NCI-H82 treated with DMSO at 0.1 percent for 48 hours (cell line): ENCODE measurements around the gene CBFA2T2.

Experiments
- DNase-seq: peaks from one replicate; lab custom pipeline; 2025; ENCODE audit not compliant: unreplicated experiment; lab: John Stamatoyannopoulos, UW

Gene CBFA2T2

GRCh38 chr20:33675136-33675959, 185.5 kb downstream of the CBFA2T2 start:
- DNase-seq = no peak

GRCh38 chr20:33676121-33676520, 186.2 kb downstream of the CBFA2T2 start:
- DNase-seq = no peak

- DNase-seq = no peak
Observed at GRCh38 chr20:33676652-33677645, 187.1 kb downstream of the CBFA2T2 start.

GRCh38 chr20:33677991-33678702, 188.3 kb downstream of the CBFA2T2 start:
- no peak for DNase-seq

- DNase-seq = no peak
Observed at GRCh38 chr20:33679758-33680485, 190.0 kb downstream of the CBFA2T2 start.

GRCh38 chr20:33680686-33681085, 190.8 kb downstream of the CBFA2T2 start:
- no peak for DNase-seq

GRCh38 chr20:33681288-33681687, 191.4 kb downstream of the CBFA2T2 start:
- DNase-seq = no peak

- no peak for DNase-seq
Observed at GRCh38 chr20:33681728-33682353, 191.9 kb downstream of the CBFA2T2 start.

GRCh38 chr20:33684533-33685327, 194.8 kb downstream of the CBFA2T2 start:
- no peak for DNase-seq

GRCh38 chr20:33685328-33686099, 195.6 kb downstream of the CBFA2T2 start:
- DNase-seq = peak; percentile 86

- DNase-seq = peak; percentile 82
Observed at GRCh38 chr20:33686100-33686983, 196.4 kb downstream of the CBFA2T2 start, which contains the start of gene E2F1. Gene E2F1 (minus strand): TSS chr20:33686385. CDS start chr20:33686264, 121 bp downstream.

GRCh38 chr20:33686984-33687366, 197.1 kb downstream of the CBFA2T2 start:
- DNase-seq = no peak

- no peak for DNase-seq
Observed at GRCh38 chr20:33687370-33687915, 197.5 kb downstream of the CBFA2T2 start.

- DNase-seq = no peak
Observed at GRCh38 chr20:33687993-33688937, 198.4 kb downstream of the CBFA2T2 start.

GRCh38 chr20:33688938-33689424, 199.1 kb downstream of the CBFA2T2 start:
- DNase-seq = no peak

GRCh38 chr20:33689493-33689892, 199.6 kb downstream of the CBFA2T2 start:
- DNase-seq = no peak
